ENCODE results near the gene KLHL17.
A peak's percentile ranks its signal among the peaks of the same experiment; 100 is the strongest.
"Not testable (repeated sequence)": the region's sequence is repeated elsewhere in the genome, so short reads cannot be mapped to it uniquely, and the experiment has no call there.

Gene KLHL17

GRCh38 chr1:981955-982558 is 21.7 kb downstream of the KLHL17 start, which contains the start of gene PERM1:
TSS of gene PERM1 (minus strand) at chr1:982093. CDS start at chr1:981029, 1,064 bp downstream.
- no peak for DNase-seq (ENCODE audit: low spot score)

GRCh38 chr1:982765-983436 is 22.5 kb downstream of the KLHL17 start:
- no peak for DNase-seq (ENCODE audit: low spot score)

GRCh38 chr1:983798-984475 is 23.6 kb downstream of the KLHL17 start:
- peak; percentile 89 for DNase-seq (ENCODE audit: low spot score)

GRCh38 chr1:984476-984814 is 24.1 kb downstream of the KLHL17 start:
- no peak for DNase-seq (ENCODE audit: low spot score)

- DNase-seq (ENCODE audit: low spot score) = no peak
Observed at GRCh38 chr1:985126-985525, 24.7 kb downstream of the KLHL17 start.

- DNase-seq (ENCODE audit: low spot score) = not testable (repeated sequence)
Observed at GRCh38 chr1:988061-988460, 27.7 kb downstream of the KLHL17 start.

- not testable (repeated sequence) for DNase-seq (ENCODE audit: low spot score)
Observed at GRCh38 chr1:991275-991674, 30.9 kb downstream of the KLHL17 start.

- no peak for DNase-seq (ENCODE audit: low spot score)
Observed at GRCh38 chr1:991895-992294, 31.5 kb downstream of the KLHL17 start.

- no peak for DNase-seq (ENCODE audit: low spot score)
Observed at GRCh38 chr1:992362-992761, 32.0 kb downstream of the KLHL17 start.

GRCh38 chr1:993379-993995 is 33.1 kb downstream of the KLHL17 start:
- DNase-seq (ENCODE audit: low spot score) = no peak

GRCh38 chr1:994546-994945 is 34.2 kb downstream of the KLHL17 start:
- DNase-seq (ENCODE audit: low spot score) = not testable (repeated sequence)

GRCh38 chr1:995665-996633 is 35.6 kb downstream of the KLHL17 start:
- DNase-seq (ENCODE audit: low spot score) = no peak

- DNase-seq (ENCODE audit: low spot score) = no peak
Observed at GRCh38 chr1:996851-997712, 36.7 kb downstream of the KLHL17 start.

- DNase-seq (ENCODE audit: low spot score) = no peak
Observed at GRCh38 chr1:997713-997992, 37.3 kb downstream of the KLHL17 start.

GRCh38 chr1:997993-998744 is 37.8 kb downstream of the KLHL17 start:
- no peak for DNase-seq (ENCODE audit: low spot score)

- DNase-seq (ENCODE audit: low spot score) = no peak
Observed at GRCh38 chr1:998745-998994, 38.3 kb downstream of the KLHL17 start.

GRCh38 chr1:998995-999724 is 38.8 kb downstream of the KLHL17 start:
- peak; percentile 54 for DNase-seq (ENCODE audit: low spot score)

- DNase-seq (ENCODE audit: low spot score) = peak; percentile 94
Observed at GRCh38 chr1:999725-1000356, 39.5 kb downstream of the KLHL17 start, which contains the start of gene HES4. TSS of gene HES4 (minus strand) at chr1:1000097. CDS start at chr1:999973, 124 bp downstream.

GRCh38 chr1:1000357-1001056 is 40.1 kb downstream of the KLHL17 start:
- peak; percentile 92 for DNase-seq (ENCODE audit: low spot score)
